Left colon (tissue), 2 donors: ENCODE measurements around the gene LRP2BP. TPM values are rescaled to one million over a fixed set of nuclear protein-coding genes. Genes with fewer than 3 reads are reported as not detected.

ENCODE experiments used
- ATAC-seq: fragments of 200-7000 bp; cut with Tn5 transposase; one replicate; pipeline ENCODE4 v1.9.1; 2020; ENCODE audit warnings: mild to moderate bottlenecking, moderate library complexity
- DNase-seq, 2 donors: peaks; one replicate each; pipeline ENCODE4 v3.0.0-alpha.2; 2020
- intact Hi-C, 2 donors: fragments of 100-400 bp; cut with DNase I in 1 of 2; cut with micrococcal nuclease in 1 of 2; formaldehyde crosslinking; loops; one replicate each; pipeline versions ENCODE4 v1.11.2 to v1.14.0; 2022; cut with DNase I, micrococcal nuclease
- long read RNA-seq: library from polyadenylated mRNA; unstranded; transcript quantifications from one replicate; pipeline ENCODE4 v2.0.0, GENCODE V29; 2021
- total RNA-seq, 2 donors: library from RNA; stranded (reverse); fragmentation: NEBNext Ultra II Directional; extraction: Animal tissue kit (Norgen Biotek cat#: 25700); gene quantifications; one replicate each; pipeline ENCODE4 v1.2.1, GENCODE V29; 2021
- donor health status: DM: no; HTN: no; CAD: no.
- donor health status: DM: yes; HTN: yes; CAD: no.

Gene LRP2BP
- under 1 TPM; 0.40 to 0.70 TPM for total RNA-seq
- long read RNA-seq, result 0 reads

- ATAC-seq, result no peak
- intact Hi-C loops, result loop anchor here in 1 of 2 donors (10.0 kb wide), 1 partner anchor 211 kb away; no protein-coding TSS in a partner anchor
- no peak for DNase-seq
Observed at GRCh38 chr4:185395238-185395955, at the start of gene LRP2BP. TSS of gene LRP2BP (minus strand) at chr4:185395924. CDS start at chr4:185378186, 17,738 bp downstream.

- ATAC-seq, result no peak
Observed at GRCh38 chr4:185445209-185445608, 49.5 kb upstream of the LRP2BP start.

GRCh38 chr4:185441479-185441878 lies 45.8 kb upstream of the LRP2BP start:
- intact Hi-C loops, result no loop called here
- DNase-seq (no peak), ATAC-seq (no peak)

More at GRCh38 chr4:185445209-185445608, 49.5 kb upstream of the LRP2BP start:
- intact Hi-C loops, result no loop called here
- no peak for DNase-seq

GRCh38 chr4:185437809-185438208 lies 42.1 kb upstream of the LRP2BP start:
- ATAC-seq (no peak), DNase-seq (no peak)

GRCh38 chr4:185435466-185435865 lies 39.7 kb upstream of the LRP2BP start:
- intact Hi-C loops, result no loop called here
- no peak for DNase-seq
- no peak for ATAC-seq

More at GRCh38 chr4:185437809-185438208, 42.1 kb upstream of the LRP2BP start:
- intact Hi-C loops, result no loop called here

- DNase-seq, result no peak
- ATAC-seq, result no peak
- intact Hi-C loops, result no loop called here
Observed at GRCh38 chr4:185429660-185430059, 33.9 kb upstream of the LRP2BP start.

- no peak for DNase-seq
- intact Hi-C loops, result no loop called here
- no peak for ATAC-seq
Observed at GRCh38 chr4:185426960-185427688, 31.4 kb upstream of the LRP2BP start.

- ATAC-seq (peak; percentile 95), DNase-seq (peak; percentile 84 to 93)
- intact Hi-C loops, result no loop called here
Observed at GRCh38 chr4:185425647-185426352, 30.1 kb upstream of the LRP2BP start, which contains the start of gene UFSP2. TSS of gene UFSP2 (minus strand) at chr4:185425964. CDS start at chr4:185425868, 96 bp downstream.

- peak in 1 of 2 donors; percentile 14 for DNase-seq
Observed at GRCh38 chr4:185424905-185425646, 29.4 kb upstream of the LRP2BP start.

GRCh38 chr4:185421366-185422124 lies 25.8 kb upstream of the LRP2BP start:
- DNase-seq (no peak), ATAC-seq (no peak)
- intact Hi-C loops, result no loop called here

More at GRCh38 chr4:185424905-185425646, 29.4 kb upstream of the LRP2BP start:
- intact Hi-C loops, result no loop called here
- ATAC-seq, result peak; percentile 37

- intact Hi-C loops, result no loop called here
- ATAC-seq (no peak), DNase-seq (no peak)
Observed at GRCh38 chr4:185416955-185417354, 21.2 kb upstream of the LRP2BP start.

GRCh38 chr4:185412412-185412811 lies 16.7 kb upstream of the LRP2BP start:
- ATAC-seq (no peak), DNase-seq (no peak)
- intact Hi-C loops, result no loop called here

GRCh38 chr4:185411849-185412248 lies 16.1 kb upstream of the LRP2BP start:
- intact Hi-C loops, result no loop called here
- ATAC-seq (no peak), DNase-seq (no peak)

GRCh38 chr4:185408432-185408831 lies 12.7 kb upstream of the LRP2BP start:
- ATAC-seq (peak; percentile 70), DNase-seq (no peak)
- intact Hi-C loops, result no loop called here

- ATAC-seq (no peak), DNase-seq (no peak)
- intact Hi-C loops, result no loop called here
Observed at GRCh38 chr4:185405296-185405999, 9.7 kb upstream of the LRP2BP start.

- no peak for DNase-seq
- intact Hi-C loops, result no loop called here
Observed at GRCh38 chr4:185404031-185404430, 8.3 kb upstream of the LRP2BP start.

GRCh38 chr4:185399466-185399865 lies 3.7 kb upstream of the LRP2BP start:
- intact Hi-C loops, result loop anchor here in 1 of 2 donors (10.0 kb wide), 1 partner anchor 215 kb away; no protein-coding TSS in a partner anchor
- ATAC-seq (peak; percentile 8), DNase-seq (peak in 1 of 2 donors; percentile 43)

More at GRCh38 chr4:185404031-185404430, 8.3 kb upstream of the LRP2BP start:
- no peak for ATAC-seq
